Measurements from ENCODE around the gene LTO1. TPM values are rescaled to one million over a fixed set of nuclear protein-coding genes. Genes with fewer than 3 reads are reported as not detected.

The LTO1 gene
- total RNA-seq, 4 donors from 2014 or later: 12.2 to 18.6 (median 14.1) TPM

DNA sequence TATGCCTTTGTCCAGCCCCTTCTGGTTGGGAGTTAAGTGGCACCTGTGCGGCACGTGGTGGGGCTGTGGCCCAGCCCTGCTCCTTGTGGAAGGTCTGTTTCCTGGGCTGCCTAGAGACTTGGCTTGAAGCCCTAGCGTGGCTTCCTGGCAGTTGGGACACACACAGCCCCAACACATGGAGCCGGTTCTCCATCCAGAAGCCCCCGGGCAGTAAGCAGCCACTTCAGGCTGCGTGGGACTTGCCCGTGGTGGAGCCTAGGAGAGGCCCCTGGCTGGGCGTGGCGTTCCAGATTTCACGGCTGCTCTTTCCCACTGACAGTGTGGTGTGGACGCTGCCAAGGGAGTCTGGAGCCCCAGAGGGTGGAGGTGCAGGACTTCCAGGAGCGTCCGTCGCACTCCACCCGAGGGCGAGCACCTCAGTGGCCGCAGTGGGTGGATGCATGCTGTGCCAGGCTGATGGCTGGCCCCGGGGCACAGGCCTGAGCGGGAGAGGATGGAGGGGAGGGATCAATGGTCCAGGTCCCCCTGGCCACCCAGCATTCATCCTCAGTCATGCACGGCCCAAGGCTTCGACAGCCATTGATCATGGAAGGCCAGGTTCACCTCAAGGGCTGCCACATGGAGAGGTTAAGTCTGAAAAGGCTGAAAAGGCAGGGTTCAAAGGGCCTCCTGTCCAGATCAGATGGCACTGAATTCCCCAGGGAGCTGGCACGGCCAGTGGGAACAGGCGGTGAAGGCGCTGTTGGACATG lies 24.9 kb downstream of the LTO1 start:
- 94% methylated on average over 11 of the region's 24 CpGs for WGBS
- TF ChIP-seq POLR2A (IDR thresholded peaks at IDR 0.05; ENCODE audit: low read depth) (no peak), EP300 (IDR thresholded peaks at IDR 0.05) (no peak), POLR2AphosphoS5 (IDR thresholded peaks at IDR 0.05) (no peak)
- TF ChIP-seq, protein P1, sequence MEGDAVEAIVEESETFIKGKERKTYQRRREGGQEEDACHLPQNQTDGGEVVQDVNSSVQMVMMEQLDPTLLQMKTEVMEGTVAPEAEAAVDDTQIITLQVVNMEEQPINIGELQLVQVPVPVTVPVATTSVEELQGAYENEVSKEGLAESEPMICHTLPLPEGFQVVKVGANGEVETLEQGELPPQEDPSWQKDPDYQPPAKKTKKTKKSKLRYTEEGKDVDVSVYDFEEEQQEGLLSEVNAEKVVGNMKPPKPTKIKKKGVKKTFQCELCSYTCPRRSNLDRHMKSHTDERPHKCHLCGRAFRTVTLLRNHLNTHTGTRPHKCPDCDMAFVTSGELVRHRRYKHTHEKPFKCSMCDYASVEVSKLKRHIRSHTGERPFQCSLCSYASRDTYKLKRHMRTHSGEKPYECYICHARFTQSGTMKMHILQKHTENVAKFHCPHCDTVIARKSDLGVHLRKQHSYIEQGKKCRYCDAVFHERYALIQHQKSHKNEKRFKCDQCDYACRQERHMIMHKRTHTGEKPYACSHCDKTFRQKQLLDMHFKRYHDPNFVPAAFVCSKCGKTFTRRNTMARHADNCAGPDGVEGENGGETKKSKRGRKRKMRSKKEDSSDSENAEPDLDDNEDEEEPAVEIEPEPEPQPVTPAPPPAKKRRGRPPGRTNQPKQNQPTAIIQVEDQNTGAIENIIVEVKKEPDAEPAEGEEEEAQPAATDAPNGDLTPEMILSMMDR (IDR thresholded peaks at IDR 0.05): no peak
- Histone ChIP-seq H3K36me3 (peaks cover 19 to 87% (median 75%) of the 10 kb centered on the region in 4 donors), H3K4me1 (peaks cover 6 to 17% (median 16%) of the 10 kb centered on the region in 4 donors), H3K9me3 (no peaks in the 10 kb centered on the region), H3K27ac (replicated peaks in 1 of 4) (no peak overlapping the region), H3K27me3 (no peaks in the 10 kb centered on the region), H3K4me3 (no peak overlapping the region)
- intact Hi-C loops (cut with DNase I): no loop called here
- DNase-seq (ENCODE audit: extremely low spot score): no peak

DNA sequence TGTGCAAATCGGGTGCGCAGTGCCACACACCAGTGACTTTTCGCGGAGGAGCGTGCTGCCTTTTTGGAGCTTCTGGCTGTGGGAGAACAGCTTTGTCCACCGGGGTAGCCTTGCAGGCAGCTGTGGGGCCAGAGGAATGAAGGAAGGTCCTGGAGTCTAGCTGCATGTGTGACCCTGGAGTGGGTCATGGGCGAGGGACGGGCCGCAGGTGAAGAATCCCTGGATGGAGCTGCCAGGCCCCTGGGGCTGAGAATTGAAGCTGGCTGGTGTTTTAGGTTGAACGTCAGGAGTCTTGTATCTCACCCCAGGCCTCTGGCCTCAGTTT lies 25.6 kb downstream of the LTO1 start:
- TF ChIP-seq POLR2A (IDR thresholded peaks at IDR 0.05; ENCODE audit: low read depth) (no peak), POLR2AphosphoS5 (IDR thresholded peaks at IDR 0.05) (no peak), EP300 (IDR thresholded peaks at IDR 0.05) (no peak)
- TF ChIP-seq, protein P1 (IDR thresholded peaks at IDR 0.05): no peak
- H3K4me1 ChIP-seq: peaks cover 13 to 24% (median 24%) of the 10 kb centered on the region in 4 donors
- intact Hi-C loops (cut with DNase I): no loop called here
- no peaks in the 10 kb centered on the region for H3K27me3 ChIP-seq
- no peak overlapping the region for H3K27ac ChIP-seq (replicated peaks in 1 of 4)
- H3K4me3 ChIP-seq: no peak overlapping the region
- DNase-seq (ENCODE audit: extremely low spot score): no peak
- peaks cover 19 to 94% (median 74%) of the 10 kb centered on the region in 4 donors for H3K36me3 ChIP-seq
- no peaks in the 10 kb centered on the region for H3K9me3 ChIP-seq
- WGBS: 93% methylated on average over 6 of the region's 10 CpGs

DNA sequence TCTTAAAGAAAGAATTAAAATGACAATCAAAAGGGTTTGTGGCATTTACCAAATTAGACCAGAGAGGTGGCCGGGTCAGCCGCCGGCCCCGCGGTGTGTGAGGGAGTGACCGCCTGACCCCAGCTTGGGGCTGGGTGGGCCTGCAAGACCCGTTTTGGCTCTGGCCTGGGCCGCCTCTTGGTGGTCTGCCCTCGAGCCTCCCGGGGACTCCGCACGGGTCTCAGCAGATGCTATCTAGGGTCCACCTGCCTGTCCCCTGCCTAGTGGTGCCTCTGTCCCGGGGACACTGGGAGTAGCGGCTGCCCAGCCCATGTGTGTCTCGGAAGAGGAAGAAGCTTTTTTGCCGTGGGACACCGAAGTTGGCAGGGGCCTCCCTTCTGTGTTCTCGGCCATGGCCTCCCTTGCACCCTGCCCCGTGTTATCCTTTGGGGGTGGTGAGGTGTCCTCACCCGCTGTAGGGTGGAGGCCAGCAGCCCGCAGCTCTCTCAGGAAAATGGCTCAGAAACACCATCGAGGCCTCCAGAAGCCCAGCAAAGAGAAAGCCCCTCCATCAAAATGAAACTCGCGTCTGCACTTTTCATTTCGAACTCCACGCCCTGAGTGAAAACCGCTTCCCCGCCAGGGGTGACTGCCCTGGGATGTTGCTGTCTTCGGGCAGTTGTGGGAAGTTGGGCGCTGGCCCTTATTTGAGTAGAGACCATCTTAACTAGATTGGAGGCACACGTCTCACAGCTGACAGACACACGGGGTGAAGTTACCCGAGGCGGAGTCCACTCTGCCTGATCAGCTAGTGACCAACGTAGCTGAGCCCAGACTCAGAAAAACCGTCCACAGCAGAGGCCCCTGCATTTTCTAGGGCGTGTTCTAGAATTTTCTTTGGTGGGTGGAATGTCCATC lies 26.2 kb downstream of the LTO1 start:
- intact Hi-C loops (cut with DNase I): no loop called here
- peaks cover 16 to 94% (median 69%) of the 10 kb centered on the region in 4 donors for H3K36me3 ChIP-seq

DNA sequence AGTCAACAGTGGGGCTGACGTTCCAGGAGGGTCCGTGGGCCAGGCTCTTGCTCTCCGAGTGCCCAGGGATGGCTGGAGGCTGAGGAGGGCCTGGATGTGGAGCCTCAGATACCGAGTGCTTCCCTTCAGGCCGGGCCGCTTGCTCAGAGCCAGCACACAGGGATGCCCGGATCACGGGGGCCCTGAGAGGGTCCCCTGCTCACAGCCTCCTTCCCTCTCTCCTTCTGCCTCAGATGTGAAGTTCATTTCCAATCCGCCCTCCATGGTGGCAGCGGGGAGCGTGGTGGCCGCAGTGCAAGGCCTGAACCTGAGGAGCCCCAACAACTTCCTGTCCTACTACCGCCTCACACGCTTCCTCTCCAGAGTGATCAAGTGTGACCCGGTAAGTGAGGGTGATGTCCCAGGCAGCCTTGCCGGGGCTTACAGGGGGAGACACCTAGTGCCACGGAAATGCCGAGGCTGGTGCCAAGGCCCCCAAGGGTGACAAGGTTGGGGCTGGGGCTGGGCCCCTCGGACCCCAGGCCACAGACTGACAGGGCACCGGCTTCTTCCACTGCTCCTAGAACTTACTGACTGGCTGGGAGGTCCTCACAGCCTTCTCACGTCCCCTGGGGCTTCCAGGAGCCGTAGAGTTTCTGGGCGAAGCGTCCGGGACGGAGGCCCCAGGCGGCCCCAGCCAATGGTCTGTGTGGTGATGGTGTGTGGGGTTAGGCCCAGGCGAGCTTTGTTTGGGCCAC lies 27.2 kb downstream of the LTO1 start:
- DNase-seq (ENCODE audit: extremely low spot score): no peak
- H3K9me3 ChIP-seq: no peaks in the 10 kb centered on the region
- TF ChIP-seq POLR2AphosphoS5 (IDR thresholded peaks at IDR 0.05): no peak
- no peak for TF ChIP-seq POLR2A (IDR thresholded peaks at IDR 0.05; ENCODE audit: low read depth)
- TF ChIP-seq, protein P1 (IDR thresholded peaks at IDR 0.05): no peak
- H3K4me1 ChIP-seq: peaks cover 28 to 40% (median 38%) of the 10 kb centered on the region in 4 donors
- 80% methylated on average over 22 of the region's 28 CpGs for WGBS
- H3K4me3 ChIP-seq: no peak overlapping the region
- H3K36me3 ChIP-seq: peaks cover 8 to 90% (median 59%) of the 10 kb centered on the region in 4 donors
- H3K27me3 ChIP-seq: no peaks in the 10 kb centered on the region
- H3K27ac ChIP-seq (replicated peaks in 1 of 4): peak overlapping the region in 3 of 4 donors; percentile 13 to 94 (median 92)
- intact Hi-C loops (cut with DNase I): no loop called here

More for the DNA sequence above, 26.2 kb downstream of the LTO1 start:
- peak overlapping the region in 1 of 4 donors; percentile 92 for H3K27ac ChIP-seq (replicated peaks in 1 of 4)
- no peak for DNase-seq (ENCODE audit: extremely low spot score)
- H3K27me3 ChIP-seq: no peaks in the 10 kb centered on the region
- WGBS: 88% methylated on average over 27 of the region's 37 CpGs
- no peaks in the 10 kb centered on the region for H3K9me3 ChIP-seq
- TF ChIP-seq POLR2AphosphoS5 (IDR thresholded peaks at IDR 0.05): no peak
- peaks cover 19 to 30% (median 30%) of the 10 kb centered on the region in 4 donors for H3K4me1 ChIP-seq
- H3K4me3 ChIP-seq: no peak overlapping the region
